ENCODE measurements around the gene PAM. TPM values are rescaled to one million over a fixed set of nuclear protein-coding genes. Genes with fewer than 3 reads are reported as not detected.

Gene PAM
- total RNA-seq, 2 experiments from 2014 or later: 63.4 to 65.8 TPM

- Mint-ChIP-seq H3K4me3 (no peak overlapping the region), H3K9me3 (no peaks in the 10 kb centered on the region), H3K4me1 (ENCODE audit: low read depth) (no peaks in the 10 kb centered on the region), H3K27me3 (no peaks in the 10 kb centered on the region), H3K36me3 (ENCODE audit: low read depth) (peaks cover 7% of the 10 kb centered on the region), H3K27ac (no peak overlapping the region)
- DNase-seq: no peak
- no peak for TF ChIP-seq CTCF (IDR thresholded peaks at IDR 0.05)
- ChIA-PET POLR2A (no interaction called here), CTCF (interaction anchor here (0.8 kb wide), 1 partner anchor 238 kb away, joined by 3 read pairs; no protein-coding TSS in a partner anchor)
- no peak for ATAC-seq
- intact Hi-C loops (cut with micrococcal nuclease): no loop called here
Measured at GRCh38 chr5:102918986-102919610, 164.0 kb downstream of the PAM start.

- H3K4me3 Mint-ChIP-seq: no peak overlapping the region
- intact Hi-C loops (cut with micrococcal nuclease): no loop called here
- ATAC-seq: no peak
- TF ChIP-seq CTCF (IDR thresholded peaks at IDR 0.05): no peak
- H3K9me3 Mint-ChIP-seq: no peaks in the 10 kb centered on the region
- no peaks in the 10 kb centered on the region for H3K4me1 Mint-ChIP-seq (ENCODE audit: low read depth)
- peaks cover 6% of the 10 kb centered on the region for H3K36me3 Mint-ChIP-seq (ENCODE audit: low read depth)
- ChIA-PET POLR2A (no interaction called here), CTCF (interaction anchor here (1.0 kb wide), 1 partner anchor 51 kb away, joined by 3 read pairs; no protein-coding TSS in a partner anchor)
- H3K27me3 Mint-ChIP-seq: no peaks in the 10 kb centered on the region
- H3K27ac Mint-ChIP-seq: no peak overlapping the region
- no peak for DNase-seq
Measured at GRCh38 chr5:102920762-102921161, 165.7 kb downstream of the PAM start.

- intact Hi-C loops (cut with micrococcal nuclease): no loop called here
- POLR2A ChIA-PET: no interaction called here
- H3K4me1 Mint-ChIP-seq (ENCODE audit: low read depth): no peaks in the 10 kb centered on the region
Measured at GRCh38 chr5:102921341-102922044, 166.4 kb downstream of the PAM start.

DNA sequence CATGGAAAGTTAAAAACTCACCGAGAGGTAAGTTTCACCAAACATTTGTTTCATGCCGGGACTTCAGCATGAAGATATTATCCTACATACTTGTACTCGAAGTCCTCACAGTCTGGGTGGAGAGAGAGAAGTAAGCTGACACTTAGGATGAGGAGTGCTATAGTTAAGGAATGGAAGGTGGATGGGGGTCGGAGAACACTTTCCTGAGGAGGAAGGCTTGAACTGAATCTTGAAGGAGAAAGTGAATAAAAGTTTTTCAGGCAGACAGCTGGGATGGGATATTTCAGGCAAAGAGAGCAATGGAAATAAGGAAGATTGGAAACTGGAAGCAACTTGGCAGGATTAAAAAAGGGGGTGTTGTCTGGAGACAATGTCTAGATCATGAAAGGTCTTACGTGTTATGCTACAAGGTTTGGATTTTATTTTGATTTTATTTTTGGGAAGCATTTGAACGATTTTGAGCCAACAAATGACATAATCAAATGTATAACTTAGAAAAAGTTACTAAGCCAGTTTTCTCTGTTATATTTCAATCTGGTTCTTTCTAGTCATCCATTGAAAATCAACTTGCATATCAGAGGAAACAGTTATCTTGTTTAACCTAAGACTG lies 167.1 kb downstream of the PAM start:
- CTCF ChIA-PET: interaction anchor here (0.8 to 1.5 kb wide), 3 partner anchors 9 to 216 kb away, joined by 3 to 4 read pairs (median 3); no protein-coding TSS in a partner anchor

More at GRCh38 chr5:102921341-102922044, 166.4 kb downstream of the PAM start:
- H3K9me3 Mint-ChIP-seq: no peaks in the 10 kb centered on the region
- no peak for TF ChIP-seq CTCF (IDR thresholded peaks at IDR 0.05)
- no peak for ATAC-seq
- CTCF ChIA-PET: interaction anchor here (0.8 to 1.5 kb wide), 3 partner anchors 10 to 217 kb away, joined by 3 to 4 read pairs (median 3); no protein-coding TSS in a partner anchor
- DNase-seq: no peak
- no peak overlapping the region for H3K4me3 Mint-ChIP-seq
- H3K27me3 Mint-ChIP-seq: no peaks in the 10 kb centered on the region
- peaks cover 6% of the 10 kb centered on the region for H3K36me3 Mint-ChIP-seq (ENCODE audit: low read depth)
- no peak overlapping the region for H3K27ac Mint-ChIP-seq

More for the DNA sequence above, 167.1 kb downstream of the PAM start:
- Mint-ChIP-seq H3K27ac (no peak overlapping the region), H3K36me3 (ENCODE audit: low read depth) (peaks cover 11% of the 10 kb centered on the region), H3K9me3 (no peaks in the 10 kb centered on the region), H3K4me3 (no peak overlapping the region), H3K27me3 (no peaks in the 10 kb centered on the region), H3K4me1 (ENCODE audit: low read depth) (no peaks in the 10 kb centered on the region)
- TF ChIP-seq CTCF (IDR thresholded peaks at IDR 0.05): no peak
- no peak for ATAC-seq
- POLR2A ChIA-PET: no interaction called here
- no peak for DNase-seq
- intact Hi-C loops (cut with micrococcal nuclease): no loop called here
